Activated naive CD8-positive, alpha-beta T cell (primary cell): ENCODE data around the gene MCM6.
A peak's percentile ranks its signal among the peaks of the same experiment; 100 is the strongest.

Source experiments
- H3K27ac Mint-ChIP-seq: one replicate; pipeline ENCODE4 v1.8.0; 2021; ENCODE audit warnings: mixed read lengths
- H3K27me3 Mint-ChIP-seq: one replicate; pipeline ENCODE4 v1.8.0; 2021; ENCODE audit warnings: mixed read lengths
- H3K36me3 Mint-ChIP-seq: one replicate; pipeline ENCODE4 v1.8.0; 2021; ENCODE audit warnings: mixed read lengths
- H3K4me1 Mint-ChIP-seq: one replicate; pipeline ENCODE4 v1.8.0; 2021; ENCODE audit warnings: low read depth, mixed read lengths
- H3K4me3 Mint-ChIP-seq: one replicate; pipeline ENCODE4 v1.8.0; 2021; ENCODE audit warnings: mild to moderate bottlenecking, mixed read lengths
- H3K9me3 Mint-ChIP-seq: one replicate; pipeline ENCODE4 v1.8.0; 2021; ENCODE audit warnings: low read depth, mixed read lengths

MCM6 gene

DNA sequence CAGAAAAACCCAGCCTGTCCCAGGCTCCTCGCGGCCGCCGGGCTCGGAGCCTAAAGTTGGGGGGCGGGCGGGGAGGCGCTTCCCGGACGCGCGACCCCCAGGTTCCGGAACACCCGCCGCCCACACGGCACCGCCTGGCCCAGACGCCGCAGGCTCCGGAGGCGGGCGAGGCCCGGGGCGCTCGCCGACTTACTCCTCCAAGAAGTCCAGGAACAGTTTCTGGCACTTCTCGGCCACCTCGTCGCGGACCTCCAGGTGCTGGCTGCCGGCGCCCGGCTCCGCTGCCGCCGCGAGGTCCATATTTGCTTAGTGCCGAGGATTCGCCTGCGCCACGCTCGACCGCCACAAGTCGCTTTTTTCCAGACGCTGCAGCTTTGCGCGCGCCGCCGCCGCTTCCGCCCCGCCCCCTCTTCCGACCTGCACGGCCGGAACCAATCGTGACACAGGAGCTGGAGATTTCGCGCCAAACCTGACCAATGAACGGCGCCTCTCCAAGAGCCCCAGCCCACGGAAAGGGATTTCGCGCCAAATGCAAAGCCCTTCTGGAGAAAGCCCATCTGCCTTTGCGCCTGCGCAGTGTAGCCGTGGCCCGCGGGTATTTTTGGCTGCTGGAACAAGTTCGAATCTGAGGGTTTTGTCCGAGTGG is at the start of gene MCM6:
Gene MCM6, minus strand, starts transcription at position 378 of the 646 bp plus-strand sequence. Its CDS starts 78 bp downstream, at position 300.
- no peaks in the 10 kb centered on the region for H3K9me3 Mint-ChIP-seq
- H3K27me3 Mint-ChIP-seq, result no peaks in the 10 kb centered on the region
- H3K27ac Mint-ChIP-seq, result peak within 1 kb of the TSS; percentile 98
- peaks cover 39% of the 10 kb centered on the region for H3K4me1 Mint-ChIP-seq
- peak within 1 kb of the TSS; percentile 90 for H3K4me3 Mint-ChIP-seq
- peaks cover 17% of the 10 kb centered on the region for H3K36me3 Mint-ChIP-seq

DNA sequence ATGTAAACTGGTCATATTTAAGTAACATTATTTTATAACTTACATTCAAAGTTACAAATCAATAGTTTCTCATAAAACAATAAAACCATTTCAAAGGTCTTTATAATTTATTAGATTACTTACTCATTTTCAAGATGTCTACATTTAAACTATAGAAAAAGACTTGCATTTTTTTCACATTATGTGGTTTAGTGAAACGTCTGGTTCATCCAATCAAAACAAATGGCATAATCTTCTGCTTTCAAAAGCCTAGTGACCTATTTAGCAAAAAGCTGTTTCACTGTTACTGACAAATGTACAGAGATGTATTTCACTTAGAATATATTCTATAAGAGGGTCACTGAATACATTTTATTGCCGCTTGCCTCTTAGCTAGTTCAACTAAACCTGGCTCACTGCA is 49.3 kb upstream of the MCM6 start:
- no peaks in the 10 kb centered on the region for H3K27me3 Mint-ChIP-seq
- H3K4me3 Mint-ChIP-seq, result no peak overlapping the region
- peaks cover 3% of the 10 kb centered on the region for H3K4me1 Mint-ChIP-seq
- no peak overlapping the region for H3K27ac Mint-ChIP-seq
- no peaks in the 10 kb centered on the region for H3K9me3 Mint-ChIP-seq
- H3K36me3 Mint-ChIP-seq, result peaks cover 8% of the 10 kb centered on the region

DNA sequence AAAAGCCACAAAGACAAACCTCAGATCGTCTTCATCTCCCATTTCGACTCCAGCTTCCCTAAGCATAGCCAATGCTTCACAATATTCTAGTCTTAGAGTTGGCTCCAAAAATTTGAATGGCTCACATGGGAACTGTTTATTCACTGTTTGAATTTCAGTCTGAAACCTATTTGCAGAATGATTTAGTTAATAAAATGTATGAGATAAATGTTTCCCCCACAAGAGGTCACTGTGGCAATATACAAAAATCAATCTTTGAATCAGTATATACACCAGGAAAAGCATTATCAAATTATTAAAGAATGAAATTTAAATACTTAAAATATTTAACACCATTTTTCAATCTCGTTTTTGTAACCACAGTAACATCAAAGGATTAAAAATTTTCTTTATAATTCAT is 40.0 kb upstream of the MCM6 start:
- Mint-ChIP-seq H3K36me3 (peaks cover 4% of the 10 kb centered on the region), H3K9me3 (no peaks in the 10 kb centered on the region), H3K27ac (no peak overlapping the region), H3K4me3 (no peak overlapping the region), H3K4me1 (peaks cover 7% of the 10 kb centered on the region), H3K27me3 (no peaks in the 10 kb centered on the region)

DNA sequence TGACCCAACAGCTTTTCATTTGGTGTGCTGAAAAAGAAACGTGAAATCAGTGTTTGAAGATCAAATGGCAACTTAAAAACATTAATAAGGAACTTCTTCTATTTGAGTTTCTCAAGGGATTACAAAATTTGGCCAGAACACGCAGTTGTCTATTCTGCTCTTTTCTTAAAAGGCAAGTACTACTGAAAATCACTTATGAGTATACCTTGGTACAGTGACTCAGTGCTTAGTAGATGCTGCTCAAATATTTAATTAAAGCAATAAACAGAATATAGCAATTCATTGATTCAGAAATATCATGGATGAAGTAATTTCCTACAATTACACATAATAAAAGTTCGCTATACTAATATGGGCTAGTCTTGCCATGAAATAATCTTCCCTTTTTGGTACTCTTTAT is 38.2 kb upstream of the MCM6 start:
- H3K4me3 Mint-ChIP-seq, result no peak overlapping the region
- H3K9me3 Mint-ChIP-seq, result no peaks in the 10 kb centered on the region
- peaks cover 10% of the 10 kb centered on the region for H3K4me1 Mint-ChIP-seq
- peaks cover 9% of the 10 kb centered on the region for H3K36me3 Mint-ChIP-seq
- H3K27ac Mint-ChIP-seq, result no peak overlapping the region
- H3K27me3 Mint-ChIP-seq, result no peaks in the 10 kb centered on the region

DNA sequence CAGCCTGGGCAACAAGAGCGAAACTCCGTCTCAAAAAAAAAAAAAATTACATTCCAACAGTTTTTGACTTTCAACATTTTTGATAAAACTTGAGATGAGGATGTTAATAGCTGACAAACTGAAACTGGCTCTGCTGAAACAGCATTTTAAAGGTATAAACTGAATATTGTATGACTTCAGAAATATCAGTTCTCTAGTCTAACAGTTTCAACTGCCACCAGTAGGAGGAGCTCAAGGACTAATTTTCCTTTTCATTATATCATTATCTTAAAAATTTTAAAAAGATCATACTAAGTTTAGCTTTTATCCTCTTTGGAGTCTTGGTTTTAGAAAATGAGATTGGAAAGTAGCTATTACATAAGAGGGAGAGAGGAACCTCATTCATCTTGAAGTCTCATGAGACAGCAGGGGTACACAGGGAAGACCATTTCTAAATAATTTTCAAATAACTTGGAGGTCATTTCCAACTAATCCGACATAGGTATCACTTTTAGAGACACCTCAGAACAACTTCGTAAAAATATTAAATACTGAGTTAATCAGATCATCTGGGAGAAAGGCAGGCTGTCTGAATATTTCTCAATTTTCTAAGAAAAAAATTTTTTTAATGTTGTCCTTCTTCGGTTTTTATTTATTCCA is 37.6 kb upstream of the MCM6 start:
- H3K36me3 Mint-ChIP-seq, result peaks cover 13% of the 10 kb centered on the region
- H3K4me3 Mint-ChIP-seq, result no peak overlapping the region
- H3K4me1 Mint-ChIP-seq, result peaks cover 9% of the 10 kb centered on the region
- no peaks in the 10 kb centered on the region for H3K9me3 Mint-ChIP-seq
- no peaks in the 10 kb centered on the region for H3K27me3 Mint-ChIP-seq
- H3K27ac Mint-ChIP-seq, result peak overlapping the region; percentile 75

DNA sequence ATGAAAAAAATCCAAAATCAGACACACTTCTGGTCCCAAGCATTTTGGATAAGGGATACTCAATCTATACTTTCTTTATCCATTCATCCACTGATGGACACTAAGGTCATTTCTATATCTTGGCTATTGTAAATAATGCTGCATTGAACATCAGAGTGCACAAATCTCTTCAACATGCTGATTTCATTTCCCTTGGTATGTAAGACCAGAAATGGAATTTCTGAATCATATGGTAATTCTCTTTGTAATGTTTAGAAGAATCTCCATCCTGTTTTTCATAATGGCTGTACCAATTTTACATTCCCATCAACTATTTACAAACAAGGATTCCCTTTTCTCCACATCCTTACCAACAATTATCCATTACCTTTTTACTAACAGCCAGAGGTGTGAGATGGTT is 33.7 kb upstream of the MCM6 start:
- H3K9me3 Mint-ChIP-seq, result no peaks in the 10 kb centered on the region
- no peak overlapping the region for H3K27ac Mint-ChIP-seq
- peaks cover 18% of the 10 kb centered on the region for H3K36me3 Mint-ChIP-seq
- H3K4me1 Mint-ChIP-seq, result peaks cover 2% of the 10 kb centered on the region
- no peak overlapping the region for H3K4me3 Mint-ChIP-seq
- no peaks in the 10 kb centered on the region for H3K27me3 Mint-ChIP-seq

DNA sequence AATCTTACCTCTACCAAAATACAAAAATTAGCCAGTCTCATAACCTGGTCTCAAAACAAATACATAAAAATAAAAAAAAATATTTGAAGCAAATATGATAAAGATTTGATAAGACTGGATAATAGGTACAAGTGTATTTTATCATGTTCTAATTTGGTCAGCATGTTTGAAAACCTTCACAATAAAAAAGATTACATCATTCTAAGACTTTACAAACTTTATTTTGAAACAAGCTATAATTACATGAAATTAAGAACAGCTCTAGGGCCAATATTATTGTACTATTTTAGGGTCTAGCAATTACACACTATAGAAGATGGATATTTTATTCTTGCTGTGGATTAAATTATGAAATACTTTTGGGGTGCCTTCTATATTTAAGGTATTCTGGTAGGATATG is 29.4 kb upstream of the MCM6 start:
- no peak overlapping the region for H3K27ac Mint-ChIP-seq
- H3K4me3 Mint-ChIP-seq, result no peak overlapping the region
- peaks cover 16% of the 10 kb centered on the region for H3K36me3 Mint-ChIP-seq
- no peaks in the 10 kb centered on the region for H3K27me3 Mint-ChIP-seq
- peaks cover 2% of the 10 kb centered on the region for H3K4me1 Mint-ChIP-seq
- no peaks in the 10 kb centered on the region for H3K9me3 Mint-ChIP-seq

DNA sequence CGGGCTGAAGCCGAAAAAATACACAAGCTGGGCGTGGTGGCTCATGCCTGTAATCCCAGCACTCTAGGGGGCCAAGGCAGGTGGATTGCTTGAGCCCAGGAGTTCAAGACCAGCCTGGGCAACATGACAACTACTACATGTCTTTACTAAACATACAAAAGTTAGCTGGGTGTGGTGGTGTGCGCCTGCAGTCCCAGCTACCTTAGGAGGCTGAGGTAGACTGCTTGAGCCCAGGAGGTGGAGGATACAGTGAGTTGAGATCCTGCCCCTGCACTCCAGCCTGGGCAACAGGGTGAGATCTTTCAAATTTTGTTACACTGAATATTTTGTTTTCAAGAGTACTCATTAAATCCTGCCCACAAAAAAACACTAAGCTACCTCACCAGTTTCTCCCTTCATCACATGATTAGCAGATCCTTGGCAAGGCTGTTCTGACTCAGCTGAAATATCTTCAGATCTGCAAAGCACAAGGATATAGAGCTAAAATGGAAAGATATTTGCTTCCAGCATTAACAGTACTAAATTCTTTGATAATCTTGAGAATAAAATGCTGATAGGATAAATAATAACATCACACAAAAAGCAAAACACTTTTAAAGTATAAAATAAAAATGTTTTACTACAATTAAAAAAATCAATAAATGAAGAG is 28.2 kb upstream of the MCM6 start:
- H3K27ac Mint-ChIP-seq, result peak overlapping the region; percentile 29
- H3K9me3 Mint-ChIP-seq, result no peaks in the 10 kb centered on the region
- no peak overlapping the region for H3K4me3 Mint-ChIP-seq
- H3K4me1 Mint-ChIP-seq, result no peaks in the 10 kb centered on the region
- no peaks in the 10 kb centered on the region for H3K27me3 Mint-ChIP-seq
- H3K36me3 Mint-ChIP-seq, result peaks cover 12% of the 10 kb centered on the region

DNA sequence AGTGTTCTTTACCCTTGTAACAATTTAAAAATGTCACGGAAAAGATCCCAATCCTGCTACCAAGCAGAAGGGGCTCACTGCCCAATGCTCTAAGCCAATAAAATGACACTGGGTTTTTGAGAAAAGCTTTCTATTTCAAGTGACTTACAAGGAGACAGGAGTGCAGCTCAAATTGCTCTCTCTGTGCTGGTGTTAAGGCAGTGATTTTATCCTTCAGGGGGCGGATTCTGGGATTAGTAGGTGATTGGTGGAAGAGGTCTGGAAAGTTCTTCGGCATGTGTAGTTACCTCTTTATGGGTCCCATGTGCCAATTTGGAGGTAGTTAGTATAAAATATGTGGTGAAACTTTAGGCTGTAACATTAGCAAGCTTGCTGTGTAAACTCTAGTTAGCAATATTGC is 27.4 kb upstream of the MCM6 start:
- Mint-ChIP-seq H3K9me3 (no peaks in the 10 kb centered on the region), H3K27me3 (no peaks in the 10 kb centered on the region), H3K27ac (no peak overlapping the region), H3K36me3 (peaks cover 10% of the 10 kb centered on the region), H3K4me1 (no peaks in the 10 kb centered on the region), H3K4me3 (no peak overlapping the region)

DNA sequence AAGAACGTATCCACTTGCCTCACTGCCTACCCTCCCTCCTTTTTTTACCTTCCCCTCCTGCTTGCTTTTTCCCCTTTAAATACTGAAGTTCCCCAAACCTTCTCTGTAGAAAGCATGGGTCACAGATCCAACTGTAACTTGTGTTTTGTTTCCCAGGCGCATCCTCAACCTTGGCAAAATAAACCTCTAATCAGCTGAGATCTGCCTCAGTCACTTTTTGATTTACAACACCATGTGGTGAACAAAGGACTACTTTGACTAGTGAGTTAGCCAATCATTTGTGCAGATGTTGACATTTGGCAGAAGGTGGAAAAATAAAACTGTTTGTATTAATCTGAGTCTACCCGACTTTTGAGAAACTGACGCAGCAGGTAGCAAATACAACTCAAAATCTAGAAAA is 23.3 kb upstream of the MCM6 start:
- no peak overlapping the region for H3K4me3 Mint-ChIP-seq
- H3K9me3 Mint-ChIP-seq, result no peaks in the 10 kb centered on the region
- H3K27ac Mint-ChIP-seq, result no peak overlapping the region

DNA sequence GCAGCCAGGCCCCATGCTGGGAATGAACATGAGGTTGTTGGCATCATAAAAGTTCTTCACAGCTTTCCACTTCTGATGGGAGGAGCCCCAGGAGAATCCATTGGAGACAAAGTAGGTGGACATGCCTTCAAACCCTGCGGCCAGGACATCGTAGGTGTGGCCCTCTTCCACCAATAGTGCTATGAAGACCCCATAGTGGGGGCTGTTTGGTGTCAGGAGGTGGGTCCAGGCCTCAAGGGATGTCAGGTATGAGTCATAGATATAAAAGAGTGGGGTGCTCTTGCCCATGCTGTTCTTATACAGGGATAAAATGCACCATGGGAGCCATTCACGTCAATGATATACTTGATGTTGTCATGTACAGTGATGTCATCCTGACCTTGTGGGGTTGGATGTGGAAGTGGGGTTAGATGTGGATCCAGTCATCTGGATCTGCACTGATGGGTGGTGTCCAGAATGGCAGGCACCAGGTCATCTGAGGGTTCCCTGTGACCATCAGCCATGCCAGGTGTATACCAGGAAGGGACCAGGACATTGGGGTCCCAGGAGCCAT is 22.1 kb upstream of the MCM6 start:
- H3K27me3 Mint-ChIP-seq, result no peaks in the 10 kb centered on the region
- H3K36me3 Mint-ChIP-seq, result peaks cover 5% of the 10 kb centered on the region
- no peak overlapping the region for H3K27ac Mint-ChIP-seq
- H3K4me3 Mint-ChIP-seq, result no peak overlapping the region
- H3K4me1 Mint-ChIP-seq, result no peaks in the 10 kb centered on the region
- no peaks in the 10 kb centered on the region for H3K9me3 Mint-ChIP-seq

More for the DNA sequence above, 23.3 kb upstream of the MCM6 start:
- no peaks in the 10 kb centered on the region for H3K27me3 Mint-ChIP-seq
- peaks cover 5% of the 10 kb centered on the region for H3K36me3 Mint-ChIP-seq
- H3K4me1 Mint-ChIP-seq, result no peaks in the 10 kb centered on the region

DNA sequence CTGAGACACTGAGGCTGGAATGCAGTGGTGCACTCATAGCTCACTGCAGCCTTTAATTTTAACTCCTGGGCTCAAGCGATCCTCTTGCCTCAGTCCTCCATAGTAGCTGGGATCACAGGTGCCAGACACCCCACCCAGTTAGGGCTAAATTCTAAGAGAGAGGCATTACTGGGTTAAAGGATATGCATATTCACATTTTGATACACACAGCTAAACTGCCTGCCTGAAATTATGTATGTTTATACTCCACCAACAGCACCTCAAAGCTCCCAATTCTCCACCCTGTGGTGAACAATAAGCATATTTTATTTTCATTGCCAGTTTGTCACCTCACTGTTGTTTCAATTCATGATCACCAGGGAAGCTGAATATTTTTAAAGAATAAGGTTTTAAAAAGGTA is 18.7 kb upstream of the MCM6 start:
- H3K27ac Mint-ChIP-seq, result no peak overlapping the region
- H3K9me3 Mint-ChIP-seq, result no peaks in the 10 kb centered on the region
- H3K4me1 Mint-ChIP-seq, result no peaks in the 10 kb centered on the region
- H3K36me3 Mint-ChIP-seq, result peaks cover 3% of the 10 kb centered on the region
- H3K4me3 Mint-ChIP-seq, result no peak overlapping the region
- H3K27me3 Mint-ChIP-seq, result no peaks in the 10 kb centered on the region

DNA sequence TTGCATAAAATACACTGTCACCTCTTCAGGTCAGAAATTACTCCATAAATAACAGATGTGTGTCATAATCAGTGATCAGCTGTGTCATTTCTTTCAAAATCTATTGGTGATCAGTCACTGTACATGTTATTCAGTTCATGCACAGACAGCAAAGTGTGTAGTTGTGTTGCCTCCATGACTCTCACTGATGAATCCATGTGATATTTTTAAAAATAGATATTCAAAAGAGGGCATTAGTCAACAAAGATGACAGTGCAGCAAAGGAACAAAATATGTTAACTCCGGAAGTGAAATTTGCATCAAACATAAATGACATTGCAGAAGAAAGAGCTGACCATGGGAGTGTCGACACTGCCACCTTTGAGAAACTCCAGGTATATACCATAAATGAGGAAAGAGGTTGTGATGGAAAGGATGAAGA is 17.1 kb upstream of the MCM6 start:
- Mint-ChIP-seq H3K9me3 (no peaks in the 10 kb centered on the region), H3K4me3 (no peak overlapping the region), H3K27ac (no peak overlapping the region), H3K36me3 (no peaks in the 10 kb centered on the region), H3K4me1 (no peaks in the 10 kb centered on the region), H3K27me3 (no peaks in the 10 kb centered on the region)

DNA sequence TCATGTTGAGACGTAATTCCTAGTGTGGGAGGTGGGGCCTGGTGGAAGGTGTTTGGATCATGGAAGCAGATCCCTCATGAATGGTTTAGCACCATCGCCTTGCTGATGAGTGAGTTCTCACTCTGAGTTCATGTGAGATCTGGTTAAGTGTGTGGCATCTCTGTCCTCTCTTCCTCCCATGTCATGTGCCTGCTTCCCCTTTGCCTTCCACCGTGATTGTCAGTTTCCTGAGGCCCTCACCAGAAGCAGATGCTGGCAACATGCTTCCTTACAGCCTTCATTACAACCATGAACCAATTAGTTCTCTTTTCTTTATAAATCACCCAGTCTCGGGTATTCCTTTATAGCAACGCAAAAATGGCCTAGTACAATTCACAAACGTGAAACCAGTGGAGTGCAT is 14.6 kb upstream of the MCM6 start:
- no peak overlapping the region for H3K4me3 Mint-ChIP-seq
- no peaks in the 10 kb centered on the region for H3K36me3 Mint-ChIP-seq
- H3K4me1 Mint-ChIP-seq, result peaks cover 4% of the 10 kb centered on the region
- no peaks in the 10 kb centered on the region for H3K27me3 Mint-ChIP-seq
- H3K27ac Mint-ChIP-seq, result no peak overlapping the region
- H3K9me3 Mint-ChIP-seq, result no peaks in the 10 kb centered on the region

DNA sequence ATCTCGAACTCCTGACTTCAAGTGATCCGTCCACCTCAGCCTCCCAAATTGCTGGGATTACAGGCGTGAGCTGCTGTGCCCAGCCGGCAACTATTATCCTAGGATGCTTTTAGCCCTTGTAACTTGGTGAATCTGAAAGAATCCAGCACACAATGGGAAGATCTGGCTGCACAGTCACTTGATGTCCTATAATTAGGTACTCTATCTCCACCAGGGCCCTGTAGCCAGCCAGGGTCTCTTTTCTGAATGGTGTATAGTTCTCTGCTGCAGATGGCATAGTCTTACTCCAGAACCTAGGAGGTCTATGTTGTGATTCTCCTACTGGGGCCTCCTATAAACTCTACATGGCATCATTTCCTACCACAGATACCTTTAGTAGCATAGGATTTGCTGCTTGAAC is 13.9 kb upstream of the MCM6 start:
- Mint-ChIP-seq H3K4me3 (no peak overlapping the region), H3K36me3 (no peaks in the 10 kb centered on the region), H3K27ac (no peak overlapping the region), H3K4me1 (peaks cover 4% of the 10 kb centered on the region), H3K9me3 (no peaks in the 10 kb centered on the region), H3K27me3 (no peaks in the 10 kb centered on the region)
